COLO668 (cell line): ENCODE data around the gene WARS2.
"Not testable (repeated sequence)": the region's sequence is repeated elsewhere in the genome, so short reads cannot be mapped to it uniquely, and the experiment has no call there.

Experiments
- DNase-seq: peaks from one replicate; lab custom pipeline; 2025; ENCODE audit not compliant: unreplicated experiment; lab: John Stamatoyannopoulos, UW

The WARS2 gene

GRCh38 chr1:119141020-119141424 lies 569 bp upstream of the WARS2 start:
- peak; percentile 60 for DNase-seq

- no peak for DNase-seq
Measured at GRCh38 chr1:119139857-119140176, 636 bp downstream of the WARS2 start.

- DNase-seq, result peak; percentile 19
Measured at GRCh38 chr1:119139403-119139802, 1.1 kb downstream of the WARS2 start.

- no peak for DNase-seq
Measured at GRCh38 chr1:119136401-119136800, 4.1 kb downstream of the WARS2 start.

- DNase-seq, result no peak
Measured at GRCh38 chr1:119133987-119134386, 6.5 kb downstream of the WARS2 start.

- DNase-seq, result no peak
Measured at GRCh38 chr1:119132179-119132578, 8.3 kb downstream of the WARS2 start.

GRCh38 chr1:119125874-119126273 lies 14.6 kb downstream of the WARS2 start:
- DNase-seq, result no peak

GRCh38 chr1:119124764-119125163 lies 15.7 kb downstream of the WARS2 start:
- DNase-seq, result no peak

- DNase-seq, result not testable (repeated sequence)
Measured at GRCh38 chr1:119121872-119122271, 18.6 kb downstream of the WARS2 start.

- no peak for DNase-seq
Measured at GRCh38 chr1:119116725-119117124, 23.7 kb downstream of the WARS2 start.

GRCh38 chr1:119115736-119116135 lies 24.7 kb downstream of the WARS2 start:
- no peak for DNase-seq

GRCh38 chr1:119115311-119115710 lies 25.1 kb downstream of the WARS2 start:
- no peak for DNase-seq

GRCh38 chr1:119114786-119115185 lies 25.7 kb downstream of the WARS2 start:
- no peak for DNase-seq

GRCh38 chr1:119112791-119113190 lies 27.7 kb downstream of the WARS2 start:
- DNase-seq, result no peak

GRCh38 chr1:119112244-119112643 lies 28.2 kb downstream of the WARS2 start:
- DNase-seq, result no peak

- DNase-seq, result no peak
Measured at GRCh38 chr1:119108988-119109387, 31.5 kb downstream of the WARS2 start.

- no peak for DNase-seq
Measured at GRCh38 chr1:119103764-119104163, 36.7 kb downstream of the WARS2 start.

GRCh38 chr1:119102051-119102450 lies 38.4 kb downstream of the WARS2 start:
- DNase-seq, result no peak

- no peak for DNase-seq
Measured at GRCh38 chr1:119101563-119101962, 38.9 kb downstream of the WARS2 start.

GRCh38 chr1:119099775-119100174 lies 40.7 kb downstream of the WARS2 start:
- no peak for DNase-seq

- no peak for DNase-seq
Measured at GRCh38 chr1:119097380-119097779, 43.1 kb downstream of the WARS2 start.

GRCh38 chr1:119093721-119094120 lies 46.7 kb downstream of the WARS2 start:
- no peak for DNase-seq

- DNase-seq, result no peak
Measured at GRCh38 chr1:119091618-119092017, 48.8 kb downstream of the WARS2 start.

GRCh38 chr1:119090250-119090649 lies 50.2 kb downstream of the WARS2 start:
- DNase-seq, result no peak
